Measurements from ENCODE around the gene HMX1.

DNA sequence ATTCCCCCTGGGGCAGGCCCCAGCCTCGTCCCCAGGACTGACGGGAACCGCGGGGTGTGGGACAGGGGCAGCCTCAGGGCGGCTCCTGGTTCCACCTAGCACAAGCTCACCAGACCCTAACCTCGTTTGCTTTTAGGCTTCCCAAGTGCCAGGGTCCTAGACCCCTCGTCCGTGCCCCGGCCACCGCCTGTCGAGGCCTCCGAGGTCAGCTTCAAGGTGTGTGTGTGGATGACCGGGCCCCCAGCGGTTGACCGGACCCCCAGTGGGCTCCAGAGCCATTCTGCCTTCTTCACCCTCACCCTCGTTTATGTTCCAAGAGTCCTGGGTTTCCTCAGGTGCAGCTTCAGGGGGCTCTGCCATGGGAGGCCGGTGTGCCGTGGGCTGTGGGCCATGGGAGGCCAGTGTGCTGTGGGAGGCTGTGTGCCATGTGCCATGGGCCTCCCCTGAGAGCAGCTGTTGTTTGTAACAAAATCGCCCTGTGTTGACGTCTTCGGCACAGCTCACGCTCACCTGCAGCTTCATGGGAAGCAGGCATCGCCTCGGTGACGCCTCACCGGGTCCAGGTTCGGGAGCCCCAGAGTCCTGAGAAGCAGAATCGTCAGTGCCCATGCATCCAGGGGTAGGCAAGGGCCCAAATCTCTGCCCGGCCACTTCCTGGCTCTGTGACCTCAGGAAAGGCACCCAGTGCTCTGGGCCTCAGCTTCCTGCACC, 43.0 kb upstream of the HMX1 start:
- TF ChIP-seq, protein P1, sequence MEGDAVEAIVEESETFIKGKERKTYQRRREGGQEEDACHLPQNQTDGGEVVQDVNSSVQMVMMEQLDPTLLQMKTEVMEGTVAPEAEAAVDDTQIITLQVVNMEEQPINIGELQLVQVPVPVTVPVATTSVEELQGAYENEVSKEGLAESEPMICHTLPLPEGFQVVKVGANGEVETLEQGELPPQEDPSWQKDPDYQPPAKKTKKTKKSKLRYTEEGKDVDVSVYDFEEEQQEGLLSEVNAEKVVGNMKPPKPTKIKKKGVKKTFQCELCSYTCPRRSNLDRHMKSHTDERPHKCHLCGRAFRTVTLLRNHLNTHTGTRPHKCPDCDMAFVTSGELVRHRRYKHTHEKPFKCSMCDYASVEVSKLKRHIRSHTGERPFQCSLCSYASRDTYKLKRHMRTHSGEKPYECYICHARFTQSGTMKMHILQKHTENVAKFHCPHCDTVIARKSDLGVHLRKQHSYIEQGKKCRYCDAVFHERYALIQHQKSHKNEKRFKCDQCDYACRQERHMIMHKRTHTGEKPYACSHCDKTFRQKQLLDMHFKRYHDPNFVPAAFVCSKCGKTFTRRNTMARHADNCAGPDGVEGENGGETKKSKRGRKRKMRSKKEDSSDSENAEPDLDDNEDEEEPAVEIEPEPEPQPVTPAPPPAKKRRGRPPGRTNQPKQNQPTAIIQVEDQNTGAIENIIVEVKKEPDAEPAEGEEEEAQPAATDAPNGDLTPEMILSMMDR (IDR thresholded peaks at IDR 0.05) = no peak
- no peak for TF ChIP-seq POLR2A (IDR thresholded peaks at IDR 0.05)
